AG04450 (cell line): ENCODE measurements around the gene ST6GAL1. TPM values are rescaled to one million over a fixed set of nuclear protein-coding genes. Genes with fewer than 3 reads are reported as not detected.
"Not testable (repeated sequence)": the region's sequence is repeated elsewhere in the genome, so short reads cannot be mapped to it uniquely, and the experiment has no call there.

Experiments
- CTCF ChIA-PET: fragments of 300-600, 350-600 bp; formaldehyde crosslinking; extraction: SDS; loops from one replicate; lab custom pipeline; 2022; ENCODE audit warnings: antibody characterized with exemption, inconsistent platforms; lab: Charles Lee
- POLR2A ChIA-PET: fragments of 350-600 bp; formaldehyde crosslinking; extraction: SDS; loops from one replicate; lab custom pipeline; 2021; ENCODE audit warnings: antibody characterized with exemption, inconsistent platforms; lab: Yijun Ruan, JAX
- DNase-seq: peaks from one replicate; pipeline ENCODE4 v3.0.0-alpha.2; 2011; ENCODE audit warnings: low read depth, low spot score
- H3K27ac ChIP-seq: one replicate; pipeline ENCODE4 v1.5.1; 2012; ENCODE audit warnings: low read depth, low read length, control low read depth
- H3K27me3 ChIP-seq: one replicate; pipeline ENCODE4 v1.6.0; 2012; ENCODE audit warnings: low read length; ENCODE audit not compliant: control insufficient read depth, insufficient read depth
- H3K4me3 ChIP-seq: 2 replicates; pipeline ENCODE4 v1.5.1; 2011; ENCODE audit warnings: mild to moderate bottlenecking, low read depth, low read length, control low read depth
- H3K9me3 ChIP-seq: 2 replicates; pipeline ENCODE4 v1.5.1; 2012; ENCODE audit warnings: low read length; ENCODE audit not compliant: control insufficient read depth, insufficient read depth
- CTCF ChIP-seq: IDR thresholded peaks from 2 replicates; pipeline ENCODE4 v1.5.1; 2011; ENCODE audit warnings: low read depth, low read length, control low read depth, inconsistent platforms
- polyA plus RNA-seq: library from polyadenylated mRNA; depleted of rRNA; stranded (reverse); fragments of >200 nt; gene quantifications from 2 replicates; pipeline ENCODE4 v1.2.3, GENCODE V29; 2011

The ST6GAL1 gene
- polyA plus RNA-seq, 1 experiment, result 11.8 TPM

GRCh38 chr3:186949281-186949982 lies 19.1 kb downstream of the ST6GAL1 start:
- H3K27me3 ChIP-seq, result no peaks in the 10 kb centered on the region
- H3K4me3 ChIP-seq, result no peak overlapping the region
- POLR2A ChIA-PET, result no interaction called here
- DNase-seq, result no peak
- peaks cover 9% of the 10 kb centered on the region for H3K9me3 ChIP-seq
- TF ChIP-seq CTCF, result no peak
- no peak overlapping the region for H3K27ac ChIP-seq
- CTCF ChIA-PET, result interaction anchor here (0.5 to 1.1 kb wide), 2 partner anchors 190 to 360 kb away, joined by 3 read pairs; partner anchors contain the start of gene RPL39L

DNA sequence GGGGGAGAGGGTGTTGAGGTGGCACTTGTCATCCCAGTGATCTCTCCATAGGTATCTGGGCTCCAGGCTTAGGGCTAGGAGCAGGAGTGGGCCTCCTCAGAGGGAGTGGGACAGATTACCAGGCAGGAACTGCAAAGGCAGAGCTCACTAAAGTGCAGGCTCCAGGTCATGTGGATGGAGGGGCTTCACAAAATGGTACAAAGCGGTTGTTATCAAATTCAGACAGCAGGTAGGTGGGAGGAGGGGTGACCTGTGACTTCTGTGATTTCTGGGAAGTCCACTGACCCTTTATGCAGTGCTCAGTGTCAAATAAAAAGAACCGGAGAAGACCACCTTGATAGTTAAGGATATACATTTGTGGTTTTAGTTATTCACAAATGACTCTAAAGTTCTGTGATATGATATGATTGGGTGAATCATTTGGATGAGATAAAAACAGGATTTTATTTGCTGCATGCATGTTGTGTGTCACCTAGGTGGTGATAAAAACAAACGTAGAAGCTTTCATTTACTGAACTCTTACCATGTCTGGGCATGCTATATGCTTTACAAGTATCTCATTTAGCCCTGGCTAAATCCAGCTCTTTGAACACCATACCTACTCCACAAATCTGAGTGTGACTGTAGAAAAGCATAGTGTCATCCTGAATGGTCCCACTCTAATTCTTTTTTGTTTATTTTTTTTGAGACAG lies 20.2 kb downstream of the ST6GAL1 start:
- ChIA-PET POLR2A (no interaction called here), CTCF (interaction anchor here (0.6 kb wide), 1 partner anchor 8 kb away, joined by 3 read pairs; no protein-coding TSS in a partner anchor)

GRCh38 chr3:186951640-186952552 lies 21.6 kb downstream of the ST6GAL1 start:
- Histone ChIP-seq H3K9me3 (peaks cover 9% of the 10 kb centered on the region), H3K27me3 (no peaks in the 10 kb centered on the region), H3K27ac (no peak overlapping the region), H3K4me3 (no peak overlapping the region)
- ChIA-PET CTCF (no interaction called here), POLR2A (interaction anchor here (0.6 kb wide), 1 partner anchor 129 kb away, joined by 4 read pairs; no protein-coding TSS in a partner anchor)
- DNase-seq, result no peak
- TF ChIP-seq CTCF, result no peak

More for the DNA sequence above, 20.2 kb downstream of the ST6GAL1 start:
- H3K4me3 ChIP-seq, result no peak overlapping the region
- no peak for DNase-seq
- no peaks in the 10 kb centered on the region for H3K27me3 ChIP-seq
- H3K27ac ChIP-seq, result no peak overlapping the region
- peaks cover 9% of the 10 kb centered on the region for H3K9me3 ChIP-seq
- TF ChIP-seq CTCF, result no peak

DNA sequence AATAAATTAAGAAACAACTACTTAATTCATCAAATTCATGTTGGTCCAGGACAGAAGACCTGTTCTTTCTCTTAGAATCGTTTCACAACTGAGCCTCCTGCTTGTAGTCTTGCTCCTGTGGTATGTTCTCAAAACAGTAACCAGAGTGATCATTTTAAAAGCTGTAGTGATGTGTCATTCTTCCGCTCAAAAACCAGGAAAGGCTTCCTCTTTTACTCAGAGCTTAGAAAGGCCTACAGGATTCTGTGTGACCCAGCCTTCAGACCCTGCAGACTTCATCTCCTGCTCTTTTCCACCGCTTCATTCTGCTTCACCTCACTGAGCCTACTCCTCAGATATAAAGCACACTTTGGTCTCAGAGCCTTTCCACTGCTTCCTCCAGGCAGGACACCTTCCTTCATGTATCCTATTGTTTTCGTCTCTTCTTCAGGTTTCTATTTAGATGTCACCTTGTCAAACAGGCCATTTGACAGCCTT lies 22.7 kb downstream of the ST6GAL1 start:
- DNase-seq, result no peak
- POLR2A ChIA-PET, result interaction anchor here (0.6 kb wide), 1 partner anchor 128 kb away, joined by 4 read pairs; no protein-coding TSS in a partner anchor
- H3K27ac ChIP-seq, result peak overlapping the region; percentile 24
- H3K9me3 ChIP-seq, result peaks cover 9% of the 10 kb centered on the region
- no peaks in the 10 kb centered on the region for H3K27me3 ChIP-seq
- TF ChIP-seq CTCF, result no peak
- H3K4me3 ChIP-seq, result no peak overlapping the region
- CTCF ChIA-PET, result no interaction called here

DNA sequence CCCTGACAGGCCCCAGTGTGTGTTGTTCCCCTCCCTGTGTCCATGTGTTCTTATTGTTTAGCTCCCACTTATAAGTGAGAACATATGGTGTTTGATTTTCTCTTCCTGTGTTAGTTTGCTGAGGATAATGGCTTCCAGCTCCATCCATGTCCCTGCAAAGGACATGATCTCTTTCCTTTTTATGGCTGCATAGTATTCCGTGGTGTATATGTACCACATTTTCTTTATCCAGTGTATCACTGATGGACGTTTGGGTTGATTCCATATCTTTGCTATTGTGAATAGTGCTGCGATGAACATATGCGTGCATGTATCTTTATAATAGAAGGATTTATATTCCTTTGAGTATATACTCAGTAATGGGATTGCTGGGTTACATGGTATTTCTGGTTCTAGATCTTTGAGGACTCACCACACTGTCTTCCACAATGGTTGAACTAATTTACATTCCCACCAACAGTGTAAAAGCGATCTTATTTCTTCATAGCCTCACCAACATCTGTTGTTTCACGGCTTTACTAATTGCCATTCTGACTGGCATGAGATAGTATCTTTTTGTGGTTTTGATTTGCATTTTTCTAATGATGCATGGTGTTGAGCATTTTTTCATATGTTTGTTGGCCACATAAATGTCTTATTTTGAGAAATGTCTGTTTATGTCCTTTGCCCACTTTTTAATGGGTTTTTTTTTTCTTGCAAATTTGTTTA lies 23.8 kb downstream of the ST6GAL1 start:
- POLR2A ChIA-PET, H3K9me3 ChIP-seq, H3K4me3 ChIP-seq, H3K27ac ChIP-seq, H3K27me3 ChIP-seq, DNase-seq: not testable (repeated sequence)
- CTCF ChIA-PET, result interaction anchor here (0.6 to 0.7 kb wide), 2 partner anchors 8 to 14 kb away, joined by 3 to 4 read pairs; no protein-coding TSS in a partner anchor
